Stimulated activated CD4-positive, alpha-beta T cell treated with anti-CD3 and anti-CD28 coated beads, Interleukin-12 subunit alpha, Interleukin-12 subunit beta, amount 100 ng/mL, for 48 hours (primary cell): Measurements from ENCODE around the gene SOCS6.

ENCODE experiments used
- DNase-seq, 3 donors: peaks; one replicate each; pipeline ENCODE4 v3.0.0-alpha.2; 2020; ENCODE audit warnings: low read depth in 2 of 3, low spot score in 1 of 3

SOCS6 gene

GRCh38 chr18:70289351-70290312, 787 bp downstream of the SOCS6 start:
- no peak for DNase-seq

GRCh38 chr18:70290482-70291294, 1.8 kb downstream of the SOCS6 start:
- no peak for DNase-seq

DNA sequence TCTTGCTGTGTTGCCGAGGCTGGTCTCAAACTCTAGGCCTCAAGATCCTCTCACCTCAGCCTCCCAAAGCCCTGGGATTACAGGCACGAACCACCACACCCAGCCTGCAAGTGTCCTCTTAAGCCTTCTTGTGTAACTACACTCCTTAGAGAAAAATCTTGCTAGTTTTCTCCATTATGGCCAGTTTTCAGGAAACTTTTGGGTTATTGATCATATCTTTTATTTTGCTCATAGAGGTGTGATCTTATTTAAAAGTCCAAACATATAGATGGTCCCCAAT, 2.4 kb downstream of the SOCS6 start:
- no peak for DNase-seq

DNA sequence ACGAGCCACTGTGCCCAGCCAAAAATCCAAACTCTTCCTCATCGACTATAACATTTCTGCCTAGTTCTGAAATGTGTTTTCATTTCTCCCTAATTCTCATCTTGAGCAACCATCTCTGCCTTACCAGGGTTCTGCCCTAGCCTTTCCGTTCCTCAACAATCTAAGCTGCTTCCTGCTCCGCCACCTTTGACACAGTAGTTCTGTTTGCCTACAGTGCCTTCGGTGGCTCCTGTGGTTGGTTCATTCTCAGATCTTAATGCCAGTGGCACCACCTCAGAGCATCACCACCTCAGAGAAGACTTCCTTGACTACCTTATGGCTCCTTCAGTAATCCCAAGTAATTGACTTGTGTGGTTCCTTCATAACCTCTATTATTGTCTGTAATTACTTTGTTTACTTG, 3.8 kb downstream of the SOCS6 start:
- no peak for DNase-seq

DNA sequence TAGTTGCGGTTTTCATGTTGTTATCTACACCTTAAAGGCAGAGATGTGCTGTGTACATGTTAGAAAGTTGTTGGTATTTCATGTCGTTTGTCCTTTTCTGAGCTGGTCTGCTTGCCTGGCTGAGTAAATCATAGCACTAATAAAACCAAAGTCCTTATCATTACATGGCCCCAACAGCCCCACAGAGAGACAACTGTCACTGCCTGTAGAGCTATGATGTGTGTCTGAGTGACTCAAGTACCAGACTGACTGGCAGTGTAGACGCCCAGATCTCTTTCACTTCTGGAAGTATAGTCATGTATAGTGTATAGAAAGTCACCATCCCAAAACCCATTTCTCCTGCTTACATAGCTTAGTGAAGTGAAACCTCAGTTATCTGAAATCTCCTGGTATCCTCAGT, 4.3 kb downstream of the SOCS6 start:
- DNase-seq: no peak

- DNase-seq: no peak
Measured at GRCh38 chr18:70294471-70295191, 5.8 kb downstream of the SOCS6 start.

GRCh38 chr18:70295192-70296188, 6.6 kb downstream of the SOCS6 start:
- no peak for DNase-seq

DNA sequence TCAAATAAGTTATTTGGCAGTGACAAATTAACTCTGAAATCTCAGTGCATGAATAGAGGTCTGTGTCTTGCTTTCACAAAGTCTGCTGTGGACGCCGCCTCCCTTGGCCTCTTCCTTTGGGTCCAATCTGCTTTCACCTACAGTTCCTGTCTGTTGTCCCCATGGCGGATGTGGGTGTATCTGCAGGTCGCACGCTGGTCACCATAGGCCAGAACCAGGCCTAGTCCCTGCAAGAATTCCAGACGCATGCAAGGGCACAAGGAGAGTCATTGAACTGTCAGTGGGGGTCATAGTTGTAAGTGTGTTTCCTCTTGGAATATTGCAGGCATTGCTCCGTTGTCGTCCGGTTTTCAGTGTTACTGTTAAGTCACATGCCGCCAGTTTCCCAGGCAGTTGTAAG, 7.4 kb downstream of the SOCS6 start:
- no peak for DNase-seq

DNA sequence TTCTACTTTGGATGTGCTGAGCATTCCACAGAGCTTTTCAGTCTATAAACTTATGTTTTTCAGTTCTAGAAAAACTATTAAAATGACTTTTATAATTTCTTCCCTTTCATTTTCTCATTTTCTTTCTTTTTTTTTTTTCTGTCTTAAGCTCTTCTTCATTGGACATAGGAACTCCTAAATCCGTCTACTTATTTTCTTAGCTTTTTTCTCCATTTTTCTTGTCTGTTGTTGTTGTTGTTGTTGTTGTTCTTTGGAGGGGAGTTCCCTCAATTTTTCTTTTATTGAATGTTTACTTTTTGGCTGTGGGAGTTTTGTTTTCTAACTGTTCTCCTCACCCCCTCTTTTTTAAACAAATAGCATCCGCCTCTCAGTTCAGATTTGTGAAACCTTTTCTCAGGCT, 7.9 kb downstream of the SOCS6 start:
- no peak for DNase-seq

- DNase-seq: no peak
Measured at GRCh38 chr18:70299393-70299792, 10.5 kb downstream of the SOCS6 start.

DNA sequence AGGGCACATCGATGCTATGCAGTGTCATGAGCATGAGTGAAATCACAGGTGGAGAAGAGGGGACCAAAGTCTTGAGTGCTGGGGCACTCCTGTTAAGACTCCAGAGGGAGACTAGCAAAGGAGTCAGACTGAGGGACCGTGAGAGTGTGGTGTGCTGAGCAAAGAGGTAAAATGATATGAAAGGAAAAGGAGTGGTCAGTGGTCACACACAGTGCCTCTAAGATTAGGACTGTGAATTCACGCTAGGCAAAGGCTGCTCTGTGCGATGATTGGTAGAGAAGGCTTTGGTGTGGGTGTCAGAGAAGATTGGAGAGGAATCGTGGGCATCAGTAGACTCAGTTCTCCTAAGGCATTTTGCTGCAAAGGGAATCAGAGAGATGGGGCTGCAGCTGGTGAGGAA, 12.8 kb downstream of the SOCS6 start:
- DNase-seq: no peak

- DNase-seq: no peak
Measured at GRCh38 chr18:70308555-70309294, 19.9 kb downstream of the SOCS6 start.

- no peak for DNase-seq
Measured at GRCh38 chr18:70310560-70311320, 21.9 kb downstream of the SOCS6 start.

DNA sequence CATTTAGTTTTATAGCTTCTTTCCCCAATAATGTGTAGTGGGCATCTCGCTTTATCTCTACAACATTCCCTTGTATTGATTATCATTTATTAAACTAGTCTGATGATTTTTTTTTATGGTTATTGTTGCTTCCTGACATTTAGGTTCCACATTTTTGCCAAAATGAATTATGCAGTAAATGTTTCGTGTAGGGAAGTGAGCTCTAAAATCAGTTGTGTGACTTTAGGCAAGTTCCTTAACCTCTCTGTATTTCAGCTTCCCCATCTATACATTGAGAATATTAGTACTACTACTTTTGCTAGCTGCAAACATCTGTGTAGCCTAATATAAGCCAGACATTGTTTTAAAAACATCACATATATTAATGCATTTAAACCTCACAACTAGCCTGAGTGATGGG, 22.9 kb downstream of the SOCS6 start:
- no peak for DNase-seq

GRCh38 chr18:70313640-70314039, 24.8 kb downstream of the SOCS6 start:
- no peak for DNase-seq

- DNase-seq: no peak
Measured at GRCh38 chr18:70314151-70314782, 25.4 kb downstream of the SOCS6 start.

- DNase-seq: no peak
Measured at GRCh38 chr18:70319187-70319586, 30.3 kb downstream of the SOCS6 start.

DNA sequence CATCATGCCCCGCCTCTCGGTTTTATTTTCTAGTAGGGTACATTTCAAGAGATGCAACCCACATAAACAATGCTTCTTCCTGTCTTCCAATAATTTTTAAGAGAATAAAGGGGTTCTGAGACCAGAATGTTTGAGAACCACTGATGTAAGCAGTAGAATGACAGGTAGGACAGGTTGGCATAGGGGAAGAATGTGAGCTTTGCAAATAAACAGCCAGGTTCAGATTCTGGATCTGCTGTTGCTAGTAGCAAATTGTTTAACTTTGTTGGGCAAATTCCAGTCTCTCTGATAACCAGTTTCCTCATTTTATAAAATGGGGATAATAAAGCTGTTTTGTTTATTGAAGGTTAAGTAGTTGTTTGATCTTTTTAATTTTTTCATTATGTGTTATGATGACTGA, 32.8 kb downstream of the SOCS6 start:
- no peak for DNase-seq

GRCh38 chr18:70322385-70322784, 33.5 kb downstream of the SOCS6 start:
- DNase-seq: no peak
